ENCODE results near the gene PABPN1. TPM values are rescaled to one million over a fixed set of nuclear protein-coding genes. Genes with fewer than 3 reads are reported as not detected.

PABPN1 gene
- total and polyA plus RNA-seq, 4 donors, result 94.9 to 282 (median 176) TPM

- peak within 1 kb of the TSS; percentile 93 for H3K4me3 ChIP-seq (ENCODE audit: low read depth, low read length)
- under 1% methylated on average over 49 of the region's 53 CpGs for WGBS (ENCODE audit: insufficient coverage)
- no peaks in the 10 kb centered on the region for H3K9me3 ChIP-seq (ENCODE audit: control insufficient read depth, insufficient read depth, low read length)
- peak within 1 kb of the TSS; percentile 94 for H3K27ac ChIP-seq (ENCODE audit: low read depth, low read length)
- peak; percentile 85 to 99 (median 92) for DNase-seq (ENCODE audit: low read depth in 4 of 6, low spot score in 6 of 6)
- H3K27me3 ChIP-seq (ENCODE audit: control insufficient read depth, insufficient read depth, low read length), result no peaks in the 10 kb centered on the region
- H3K4me1 ChIP-seq (ENCODE audit: control insufficient read depth, insufficient read depth, low read length), result peaks cover 15% of the 10 kb centered on the region
- H3K36me3 ChIP-seq (ENCODE audit: control insufficient read depth, insufficient read depth, low read length), result no peaks in the 10 kb centered on the region
Measured at GRCh38 chr14:23286020-23286901, 35.0 kb upstream of the PABPN1 start, which contains the start of gene HOMEZ. HOMEZ (minus strand) TSS chr14:23286132; CDS start chr14:23285952, 180 bp downstream.

DNA sequence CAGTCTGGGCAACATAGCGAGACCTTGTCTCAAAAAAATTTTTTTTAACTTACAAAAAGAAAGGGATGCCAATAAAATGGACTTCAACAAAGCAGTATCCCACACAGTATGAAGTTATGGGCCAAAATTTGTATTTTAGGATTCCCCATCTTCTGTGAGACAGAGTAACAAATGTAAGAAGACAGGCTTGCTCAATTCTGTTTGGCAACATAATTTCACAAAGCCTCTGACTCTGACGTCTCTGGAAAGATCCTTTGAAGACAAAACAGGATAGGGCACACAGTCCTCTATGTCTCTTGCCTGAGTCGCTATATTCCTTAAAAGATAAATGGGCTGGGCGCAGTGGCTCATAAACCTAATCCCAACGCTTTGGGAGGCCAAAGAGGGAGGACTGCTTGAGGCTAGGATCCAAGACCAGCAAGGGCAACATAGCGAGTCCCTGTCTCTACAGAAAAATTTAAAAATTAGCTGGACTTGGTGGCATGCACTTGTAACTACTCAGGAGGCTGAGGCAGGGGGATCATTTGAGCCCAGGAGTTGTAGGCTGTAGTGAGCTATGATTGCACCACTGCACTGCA lies 34.3 kb upstream of the PABPN1 start:
- WGBS (ENCODE audit: insufficient coverage), result 67% methylated on average over 5 of the region's 6 CpGs
- no peaks in the 10 kb centered on the region for H3K27me3 ChIP-seq (ENCODE audit: control insufficient read depth, insufficient read depth, low read length)
- peak overlapping the region; percentile 94 for H3K27ac ChIP-seq (ENCODE audit: low read depth, low read length)
- DNase-seq (ENCODE audit: low read depth in 4 of 6, low spot score in 6 of 6), result no peak
- peaks cover 15% of the 10 kb centered on the region for H3K4me1 ChIP-seq (ENCODE audit: control insufficient read depth, insufficient read depth, low read length)
- H3K4me3 ChIP-seq (ENCODE audit: low read depth, low read length), result peak overlapping the region; percentile 93
- no peaks in the 10 kb centered on the region for H3K9me3 ChIP-seq (ENCODE audit: control insufficient read depth, insufficient read depth, low read length)
- H3K36me3 ChIP-seq (ENCODE audit: control insufficient read depth, insufficient read depth, low read length), result no peaks in the 10 kb centered on the region

GRCh38 chr14:23294734-23295561 lies 26.3 kb upstream of the PABPN1 start:
- DNase-seq (ENCODE audit: low read depth in 4 of 6, low spot score in 6 of 6), result peak in 3 of 6 donors; percentile 39 to 67 (median 55)
- WGBS (ENCODE audit: insufficient coverage), result 32% methylated on average over 17 of the region's 24 CpGs
- Histone ChIP-seq H3K4me3 (ENCODE audit: low read depth, low read length) (no peak overlapping the region), H3K27me3 (ENCODE audit: control insufficient read depth, insufficient read depth, low read length) (no peaks in the 10 kb centered on the region), H3K36me3 (ENCODE audit: control insufficient read depth, insufficient read depth, low read length) (peaks cover 18% of the 10 kb centered on the region), H3K9me3 (ENCODE audit: control insufficient read depth, insufficient read depth, low read length) (no peaks in the 10 kb centered on the region), H3K4me1 (ENCODE audit: control insufficient read depth, insufficient read depth, low read length) (peaks cover under 1% of the 10 kb centered on the region), H3K27ac (ENCODE audit: low read depth, low read length) (no peak overlapping the region)

- Histone ChIP-seq H3K4me3 (ENCODE audit: low read depth, low read length) (no peak overlapping the region), H3K9me3 (ENCODE audit: control insufficient read depth, insufficient read depth, low read length) (no peaks in the 10 kb centered on the region), H3K27me3 (ENCODE audit: control insufficient read depth, insufficient read depth, low read length) (no peaks in the 10 kb centered on the region), H3K4me1 (ENCODE audit: control insufficient read depth, insufficient read depth, low read length) (peaks cover 10% of the 10 kb centered on the region), H3K27ac (ENCODE audit: low read depth, low read length) (no peak overlapping the region), H3K36me3 (ENCODE audit: control insufficient read depth, insufficient read depth, low read length) (peaks cover 18% of the 10 kb centered on the region)
- DNase-seq (ENCODE audit: low read depth in 4 of 6, low spot score in 6 of 6), result no peak
- 98% methylated on average over 6 of the region's 7 CpGs for WGBS (ENCODE audit: insufficient coverage)
Measured at GRCh38 chr14:23296012-23296777, 25.1 kb upstream of the PABPN1 start.

DNA sequence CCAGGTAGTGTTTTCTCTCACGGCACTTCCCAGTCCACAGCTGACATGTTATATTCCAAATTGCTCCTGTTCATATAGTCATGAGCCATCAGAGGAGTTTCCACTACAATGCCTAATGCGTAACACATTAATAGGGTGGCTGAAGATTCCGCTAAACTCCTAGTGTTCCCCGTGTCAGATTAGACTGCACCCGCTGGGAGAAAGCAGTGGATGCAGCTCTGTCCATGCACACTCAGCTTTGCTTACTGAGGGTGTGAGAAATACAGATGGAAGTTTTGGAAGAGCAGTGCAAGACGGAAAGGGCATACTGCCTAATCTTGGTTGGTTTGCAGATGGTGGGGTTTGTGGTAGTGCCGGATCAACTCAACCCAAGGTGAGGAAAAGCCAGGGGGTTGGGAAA lies 24.2 kb upstream of the PABPN1 start:
- Histone ChIP-seq H3K27me3 (ENCODE audit: control insufficient read depth, insufficient read depth, low read length) (no peaks in the 10 kb centered on the region), H3K27ac (ENCODE audit: low read depth, low read length) (no peak overlapping the region), H3K4me3 (ENCODE audit: low read depth, low read length) (no peak overlapping the region), H3K36me3 (ENCODE audit: control insufficient read depth, insufficient read depth, low read length) (peaks cover 18% of the 10 kb centered on the region), H3K9me3 (ENCODE audit: control insufficient read depth, insufficient read depth, low read length) (no peaks in the 10 kb centered on the region), H3K4me1 (ENCODE audit: control insufficient read depth, insufficient read depth, low read length) (peaks cover 10% of the 10 kb centered on the region)
- DNase-seq (ENCODE audit: low read depth in 4 of 6, low spot score in 6 of 6), result no peak
- WGBS (ENCODE audit: insufficient coverage), result 88% methylated on average over 7 of the region's 7 CpGs

- peaks cover 13% of the 10 kb centered on the region for H3K4me1 ChIP-seq (ENCODE audit: control insufficient read depth, insufficient read depth, low read length)
- no peaks in the 10 kb centered on the region for H3K27me3 ChIP-seq (ENCODE audit: control insufficient read depth, insufficient read depth, low read length)
- H3K27ac ChIP-seq (ENCODE audit: low read depth, low read length), result no peak overlapping the region
- no peaks in the 10 kb centered on the region for H3K9me3 ChIP-seq (ENCODE audit: control insufficient read depth, insufficient read depth, low read length)
- H3K4me3 ChIP-seq (ENCODE audit: low read depth, low read length), result no peak overlapping the region
- H3K36me3 ChIP-seq (ENCODE audit: control insufficient read depth, insufficient read depth, low read length), result peaks cover 18% of the 10 kb centered on the region
- DNase-seq (ENCODE audit: low read depth in 4 of 6, low spot score in 6 of 6), result no peak
- WGBS (ENCODE audit: insufficient coverage), result 66% methylated on average over 5 of the region's 7 CpGs
Measured at GRCh38 chr14:23297611-23298277, 23.5 kb upstream of the PABPN1 start.

GRCh38 chr14:23299211-23299957 lies 21.9 kb upstream of the PABPN1 start:
- Histone ChIP-seq H3K4me1 (ENCODE audit: control insufficient read depth, insufficient read depth, low read length) (peaks cover 18% of the 10 kb centered on the region), H3K36me3 (ENCODE audit: control insufficient read depth, insufficient read depth, low read length) (peaks cover 18% of the 10 kb centered on the region), H3K4me3 (ENCODE audit: low read depth, low read length) (no peak overlapping the region), H3K9me3 (ENCODE audit: control insufficient read depth, insufficient read depth, low read length) (no peaks in the 10 kb centered on the region), H3K27ac (ENCODE audit: low read depth, low read length) (no peak overlapping the region), H3K27me3 (ENCODE audit: control insufficient read depth, insufficient read depth, low read length) (no peaks in the 10 kb centered on the region)
- no CpG with 5 or more reads among the region's 2 CpGs for WGBS (ENCODE audit: insufficient coverage)
- DNase-seq (ENCODE audit: low read depth in 4 of 6, low spot score in 6 of 6), result peak in 2 of 6 donors; percentile 70 to 86

DNA sequence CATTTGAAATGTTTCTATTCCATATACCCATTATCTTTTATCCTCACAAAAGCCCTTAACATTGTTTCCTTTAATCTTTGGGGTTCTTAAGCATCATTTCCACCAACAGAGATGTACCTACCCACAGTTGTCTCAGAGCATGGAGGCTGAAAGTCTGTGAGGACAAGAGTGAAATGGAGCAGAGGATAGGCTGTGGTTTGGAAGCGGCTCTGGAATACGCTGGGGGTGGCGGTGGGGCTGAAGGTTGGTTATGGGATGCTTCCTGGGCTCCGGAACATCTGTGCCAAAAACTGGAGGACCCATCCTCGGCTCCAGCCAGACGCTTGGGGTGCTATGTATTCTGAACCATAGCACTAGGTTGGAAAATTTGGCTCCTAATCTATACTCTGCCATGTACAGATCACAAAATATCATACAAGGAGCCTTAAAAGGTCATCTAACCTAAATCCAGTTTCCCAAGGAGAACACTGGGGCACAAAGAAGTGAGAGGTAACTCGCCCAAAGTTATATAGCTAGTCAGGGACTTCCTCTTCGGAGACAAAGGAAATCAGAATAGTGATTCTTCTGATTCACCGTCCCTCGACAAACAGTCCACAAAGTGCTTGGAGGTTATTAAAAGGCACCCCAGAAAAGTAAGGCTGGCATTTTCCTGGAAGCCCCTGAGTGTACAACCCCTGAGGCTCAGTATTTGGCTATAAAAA lies 21.1 kb upstream of the PABPN1 start:
- Histone ChIP-seq H3K4me1 (ENCODE audit: control insufficient read depth, insufficient read depth, low read length) (peaks cover 18% of the 10 kb centered on the region), H3K9me3 (ENCODE audit: control insufficient read depth, insufficient read depth, low read length) (no peaks in the 10 kb centered on the region), H3K27me3 (ENCODE audit: control insufficient read depth, insufficient read depth, low read length) (no peaks in the 10 kb centered on the region), H3K36me3 (ENCODE audit: control insufficient read depth, insufficient read depth, low read length) (peaks cover 18% of the 10 kb centered on the region), H3K4me3 (ENCODE audit: low read depth, low read length) (peak overlapping the region; percentile 88), H3K27ac (ENCODE audit: low read depth, low read length) (peak overlapping the region; percentile 100)
- DNase-seq (ENCODE audit: low read depth in 4 of 6, low spot score in 6 of 6), result no peak
- WGBS (ENCODE audit: insufficient coverage), result 91% methylated on average over 6 of the region's 10 CpGs
